Muscle of arm (tissue), 12 donors: ENCODE data around the gene RB1. TPM values are rescaled to one million over a fixed set of nuclear protein-coding genes. Genes with fewer than 3 reads are reported as not detected.
"Not testable (repeated sequence)": the region's sequence is repeated elsewhere in the genome, so short reads cannot be mapped to it uniquely, and the experiment has no call there.

Experiments
- DNase-seq: peaks from one replicate; pipeline ENCODE4 v3.0.0-alpha.2; 2013
- polyA plus RNA-seq, 12 donors: library from polyadenylated mRNA; unstranded; fragments of 120-200 nt; gene quantifications; one replicate each; pipeline ENCODE4 v1.2.1, GENCODE V29; 2013; ENCODE audit not compliant: insufficient read length in 12 of 12

Gene RB1
- polyA plus RNA-seq, 12 donors = 37.2 to 83.6 (median 68.5) TPM; not detected in 1

GRCh38 chr13:48344264-48344663 lies 40.7 kb downstream of the RB1 start:
- DNase-seq = no peak

DNA sequence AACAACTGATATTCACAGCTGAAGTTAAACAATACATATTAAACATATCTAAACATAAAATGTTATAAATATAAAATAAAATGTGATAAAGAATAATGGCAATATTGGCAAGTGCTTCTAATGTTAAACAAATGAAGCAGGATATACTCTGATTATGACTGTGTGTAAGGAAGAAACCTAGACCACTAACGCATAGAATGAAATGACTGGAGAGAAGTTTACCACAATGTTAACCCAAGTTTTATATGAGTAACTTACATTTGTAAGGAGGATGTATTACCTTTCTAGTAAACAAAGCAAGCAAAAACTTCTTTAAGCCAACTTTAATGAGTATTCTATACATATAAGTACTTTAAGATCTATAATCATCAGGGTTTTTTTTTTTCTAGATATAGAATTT lies 43.0 kb downstream of the RB1 start:
- DNase-seq = no peak

GRCh38 chr13:48349525-48349924 lies 46.0 kb downstream of the RB1 start:
- no peak for DNase-seq

GRCh38 chr13:48353590-48353989 lies 50.0 kb downstream of the RB1 start:
- no peak for DNase-seq

DNA sequence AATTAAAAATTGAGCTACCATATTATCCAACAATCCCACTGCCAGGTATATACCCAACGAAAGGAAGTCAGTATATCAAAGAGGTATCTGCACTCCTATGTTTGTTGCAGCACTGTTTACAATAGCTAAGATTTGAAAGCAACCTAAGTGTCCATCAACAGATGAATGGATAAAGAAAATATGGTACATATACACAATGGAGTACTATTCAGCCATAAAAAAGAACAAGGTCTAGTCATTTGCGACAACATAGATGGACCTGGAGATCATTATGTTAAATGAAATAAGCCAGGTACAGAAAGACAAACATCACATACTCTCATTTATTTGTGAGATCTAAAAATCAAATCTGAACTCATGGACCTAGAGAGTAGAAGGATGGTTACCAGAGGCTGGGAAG lies 52.0 kb downstream of the RB1 start:
- not testable (repeated sequence) for DNase-seq

GRCh38 chr13:48356750-48357149 lies 53.2 kb downstream of the RB1 start:
- DNase-seq = no peak

DNA sequence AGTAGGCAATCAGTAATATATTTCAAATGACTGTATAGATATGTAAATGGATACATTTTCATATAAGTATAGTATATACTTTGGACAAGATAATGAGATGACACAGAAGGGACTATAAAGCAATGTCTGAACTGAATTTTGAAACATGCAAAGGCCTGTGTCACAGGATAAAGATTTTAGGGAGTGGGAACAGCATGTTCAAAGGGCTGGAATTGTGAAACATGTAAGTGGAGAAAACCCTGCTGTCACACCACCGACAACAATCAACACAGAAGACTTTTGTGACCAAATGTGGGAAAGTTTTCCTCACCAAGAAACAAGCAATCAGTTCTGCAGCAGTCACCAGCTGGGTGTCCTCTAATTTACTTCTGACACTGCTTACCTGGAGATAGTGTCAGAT lies 66.4 kb downstream of the RB1 start:
- DNase-seq = no peak

GRCh38 chr13:48370815-48371214 lies 67.3 kb downstream of the RB1 start:
- DNase-seq = no peak

GRCh38 chr13:48377857-48378256 lies 74.3 kb downstream of the RB1 start:
- no peak for DNase-seq

- no peak for DNase-seq
These were observed 77.0 kb downstream of the RB1 start for GRCh38 chr13:48380581-48380980.

- DNase-seq = no peak
These were observed 79.8 kb downstream of the RB1 start for GRCh38 chr13:48383384-48383783.

DNA sequence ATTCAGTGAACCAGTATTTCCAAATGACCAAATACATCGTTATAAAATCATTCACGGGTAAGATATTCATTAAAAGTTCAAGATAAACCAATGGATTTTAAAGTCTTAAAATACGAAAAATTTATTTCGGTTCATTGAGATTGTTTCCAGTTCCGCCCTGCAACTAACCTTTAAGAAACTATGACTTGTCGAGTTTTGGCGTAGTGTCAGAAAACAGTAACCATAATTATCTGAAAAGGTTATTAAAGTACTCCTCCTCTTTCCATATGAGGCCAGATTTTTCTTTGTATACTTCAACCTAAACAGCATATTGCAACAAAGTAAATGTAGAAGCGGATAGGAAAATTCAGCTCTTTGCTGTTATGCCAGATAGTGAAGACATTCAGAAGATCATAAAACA lies 83.3 kb downstream of the RB1 start:
- no peak for DNase-seq

DNA sequence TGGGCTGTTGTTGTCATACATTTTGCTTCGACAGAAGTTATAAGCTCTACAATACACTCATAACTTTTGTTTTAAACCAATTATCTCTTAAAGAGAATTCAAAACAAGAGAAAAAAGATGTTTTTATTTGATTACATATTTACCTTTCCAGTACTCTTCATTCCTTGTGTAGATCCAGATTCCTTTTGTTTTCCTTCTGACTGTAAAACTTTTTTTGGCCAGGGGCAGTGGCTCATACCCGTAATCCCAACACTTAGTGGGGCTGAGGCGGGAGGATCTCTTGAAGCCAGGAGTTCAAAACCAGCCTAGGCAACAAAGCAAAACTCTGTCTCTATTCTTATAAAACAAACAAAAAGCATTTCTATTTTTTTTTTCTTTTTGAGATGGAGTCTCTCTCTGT lies 87.7 kb downstream of the RB1 start:
- no peak for DNase-seq

DNA sequence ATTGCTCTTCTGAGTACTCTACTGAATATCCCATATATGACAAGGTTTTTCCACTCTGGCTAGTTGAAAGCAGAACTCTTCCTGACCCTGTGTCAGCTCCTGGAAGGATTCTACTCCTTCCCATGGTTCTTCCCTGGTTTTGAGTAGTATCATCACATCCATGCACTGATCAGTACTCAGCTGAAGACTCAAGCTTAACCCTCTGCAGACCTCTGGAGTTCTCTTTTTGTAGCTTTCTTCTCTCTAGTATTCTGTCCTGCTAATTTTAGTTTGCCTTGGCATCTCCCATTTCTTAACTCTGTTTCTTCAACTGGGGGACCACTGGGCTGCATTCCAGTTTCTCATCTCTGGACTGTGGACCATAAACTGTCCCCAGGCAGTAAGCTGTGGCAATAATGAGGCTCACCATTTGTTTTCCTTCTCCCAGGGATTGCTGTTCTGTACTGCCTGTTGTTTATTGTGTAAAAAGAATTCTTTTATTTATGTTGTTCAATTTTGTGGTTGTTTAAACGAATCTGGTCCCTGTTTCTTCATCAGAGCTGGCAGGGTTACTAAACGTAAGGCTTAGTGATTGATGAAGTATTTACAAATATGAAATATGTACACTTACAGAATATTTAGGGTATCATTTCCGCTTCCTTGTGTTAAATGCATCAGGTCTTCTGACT lies 89.6 kb downstream of the RB1 start:
- DNase-seq = no peak

DNA sequence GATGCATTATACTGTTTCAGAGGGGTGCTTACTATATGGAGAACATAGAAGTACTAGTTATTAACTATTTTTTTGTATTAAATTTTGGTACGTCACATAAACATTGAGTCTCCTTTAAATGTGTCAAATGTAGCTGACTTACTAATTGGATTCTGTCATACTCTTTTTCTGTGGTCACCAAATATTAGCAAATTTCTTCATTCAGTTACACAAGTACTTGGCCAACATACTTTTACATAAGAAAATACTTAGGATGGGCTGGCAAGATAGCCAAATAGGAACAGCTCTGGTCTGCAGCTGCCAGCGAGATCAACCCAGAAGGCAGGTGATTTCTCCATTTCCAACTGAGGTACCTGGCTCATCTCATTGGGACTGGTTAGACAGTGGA lies 90.1 kb downstream of the RB1 start:
- DNase-seq = no peak

- DNase-seq = no peak
These were observed 94.2 kb downstream of the RB1 start for GRCh38 chr13:48397744-48398143.

DNA sequence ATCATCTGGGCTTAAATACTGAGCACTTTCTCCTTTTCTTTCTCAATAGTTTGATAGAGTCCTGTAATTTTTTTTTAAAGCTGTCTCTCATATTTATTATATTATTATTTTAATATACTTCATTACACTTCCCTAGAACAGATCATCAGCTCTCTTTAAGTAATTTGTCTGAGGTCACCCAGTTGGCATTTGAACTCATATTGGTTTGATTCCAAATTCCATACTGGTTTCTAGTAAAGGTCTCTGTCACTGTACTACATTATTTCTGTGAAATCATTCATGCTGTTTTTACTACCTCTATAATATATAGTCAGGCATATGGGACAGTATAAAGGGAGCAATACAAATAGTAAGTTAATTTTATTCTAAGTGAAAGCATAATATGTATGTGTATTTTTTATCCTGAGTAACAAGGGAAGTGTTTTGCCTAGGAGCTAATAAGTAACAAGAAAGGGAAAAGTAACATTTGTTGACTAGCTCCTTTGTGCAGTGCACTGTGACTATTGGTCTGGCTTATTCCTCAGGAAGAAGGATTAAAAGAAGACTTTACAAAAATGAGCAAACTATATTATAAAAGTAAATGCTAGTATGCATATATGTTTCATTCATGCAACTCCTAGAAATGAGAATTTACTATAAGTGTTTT lies 95.0 kb downstream of the RB1 start:
- DNase-seq = no peak

DNA sequence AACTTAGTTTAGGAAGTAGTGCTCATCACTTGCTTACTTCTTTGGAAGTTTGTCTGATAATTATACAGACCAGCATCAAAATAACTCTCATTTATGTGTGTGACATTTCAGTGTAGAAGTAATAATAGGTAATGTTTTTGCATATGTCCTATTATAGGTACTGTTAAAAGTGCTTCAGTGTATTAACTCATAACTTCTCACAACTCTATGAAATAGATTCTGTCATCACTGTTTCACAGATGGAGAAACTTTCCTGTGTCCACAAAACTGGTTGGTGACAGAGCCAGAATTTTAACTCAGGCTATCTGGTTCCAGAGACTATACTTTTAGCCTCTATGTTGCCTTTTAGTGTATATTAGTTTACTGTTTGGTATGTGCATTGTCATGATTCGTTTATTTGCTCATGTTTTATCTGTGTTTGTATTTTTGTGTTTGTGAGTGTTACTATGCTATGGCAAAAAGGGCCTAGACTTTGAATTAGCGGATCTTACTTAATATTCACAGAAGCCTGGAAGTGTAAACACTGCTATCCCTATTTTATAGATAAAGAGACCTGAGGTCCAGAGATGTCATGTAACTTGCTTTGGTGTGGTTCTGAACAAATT lies 96.6 kb downstream of the RB1 start:
- no peak for DNase-seq

GRCh38 chr13:48400850-48401291 lies 97.3 kb downstream of the RB1 start:
- DNase-seq = no peak

DNA sequence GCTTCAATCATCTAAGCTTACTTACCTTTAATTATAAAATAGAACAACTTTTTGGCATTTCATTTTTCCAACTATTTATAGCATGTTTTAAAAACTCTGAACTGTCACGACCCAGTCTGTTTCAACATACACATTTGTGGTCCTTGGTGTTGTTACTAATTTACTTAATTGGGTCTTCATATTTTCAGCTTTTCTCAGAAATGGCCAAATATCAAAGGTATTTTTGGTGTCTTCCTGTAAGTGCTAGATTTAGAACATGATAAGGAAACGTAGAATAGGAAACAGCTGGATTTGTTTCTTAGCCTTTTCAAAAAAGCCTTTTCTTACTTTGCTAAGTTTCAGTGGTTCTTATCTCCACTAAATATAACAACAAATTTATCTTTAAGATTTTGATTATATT lies 97.9 kb downstream of the RB1 start:
- DNase-seq = no peak

- no peak for DNase-seq
These were observed 98.9 kb downstream of the RB1 start for GRCh38 chr13:48402325-48402932.

- DNase-seq = no peak
These were observed 99.6 kb downstream of the RB1 start for GRCh38 chr13:48403151-48403631.

GRCh38 chr13:48403913-48404312 lies 100.4 kb downstream of the RB1 start:
- DNase-seq = no peak
